HG02759 (cell line): ENCODE data around the gene RNU6-9.

Source experiments
- ATAC-seq: cut with Tn5 transposase; IDR thresholded peaks from one replicate; pipeline ENCODE4 v1.9.1; 2021; ENCODE audit warnings: mild to moderate bottlenecking, moderate library complexity; ENCODE audit not compliant: unreplicated experiment

RNU6-9 gene

GRCh38 chr19:861141-861755, 32.0 kb upstream of the RNU6-9 start:
- ATAC-seq: no peak

- no peak for ATAC-seq
Measured at GRCh38 chr19:861756-862580, 31.3 kb upstream of the RNU6-9 start.

- no peak for ATAC-seq
Measured at GRCh38 chr19:862581-863314, 30.5 kb upstream of the RNU6-9 start.

GRCh38 chr19:863315-863620, 30.0 kb upstream of the RNU6-9 start:
- no peak for ATAC-seq

GRCh38 chr19:866769-867300, 26.4 kb upstream of the RNU6-9 start:
- no peak for ATAC-seq

- no peak for ATAC-seq
Measured at GRCh38 chr19:867301-867793, 25.9 kb upstream of the RNU6-9 start.

- ATAC-seq: no peak
Measured at GRCh38 chr19:867855-868457, 25.3 kb upstream of the RNU6-9 start.

GRCh38 chr19:868458-869244, 24.6 kb upstream of the RNU6-9 start:
- ATAC-seq: no peak

- ATAC-seq: no peak
Measured at GRCh38 chr19:869245-870177, 23.8 kb upstream of the RNU6-9 start.

GRCh38 chr19:870314-870713, 23.0 kb upstream of the RNU6-9 start:
- ATAC-seq: no peak

- ATAC-seq: no peak
Measured at GRCh38 chr19:870963-871401, 22.3 kb upstream of the RNU6-9 start.

GRCh38 chr19:871446-872265, 21.6 kb upstream of the RNU6-9 start:
- no peak for ATAC-seq

GRCh38 chr19:872266-872951, 20.9 kb upstream of the RNU6-9 start:
- no peak for ATAC-seq

GRCh38 chr19:873084-873483, 20.2 kb upstream of the RNU6-9 start:
- ATAC-seq: no peak

- no peak for ATAC-seq
Measured at GRCh38 chr19:873561-874041, 19.7 kb upstream of the RNU6-9 start.

GRCh38 chr19:875265-875879, 17.9 kb upstream of the RNU6-9 start:
- ATAC-seq: no peak

GRCh38 chr19:876089-876488, 17.2 kb upstream of the RNU6-9 start:
- no peak for ATAC-seq
